ENCODE results near the gene SPO11. TPM values are rescaled to one million over a fixed set of nuclear protein-coding genes. Genes with fewer than 3 reads are reported as not detected.
"Not testable (repeated sequence)": the region's sequence is repeated elsewhere in the genome, so short reads cannot be mapped to it uniquely, and the experiment has no call there.

Gene SPO11
- total RNA-seq, 1 donor from 2014 or later: not detected

GRCh38 chr20:57326667-57327455 is 2.7 kb upstream of the SPO11 start:
- intact Hi-C loops (cut with DNase I): loop anchor here (5.0 kb wide), 1 partner anchor 235 kb away; no protein-coding TSS in a partner anchor
- DNase-seq (ENCODE audit: missing footprints): no peak
- ATAC-seq: no peak

GRCh38 chr20:57327820-57328219 is 1.8 kb upstream of the SPO11 start:
- ATAC-seq: no peak
- intact Hi-C loops (cut with DNase I): loop anchor here (5.0 kb wide), 1 partner anchor 236 kb away; no protein-coding TSS in a partner anchor
- no peak for DNase-seq (ENCODE audit: missing footprints)

GRCh38 chr20:57330998-57331397 is 1.4 kb downstream of the SPO11 start:
- no peak for ATAC-seq
- DNase-seq (ENCODE audit: missing footprints): no peak
- intact Hi-C loops (cut with DNase I): no loop called here

- DNase-seq (ENCODE audit: missing footprints) (no peak), ATAC-seq (no peak)
- intact Hi-C loops (cut with DNase I): no loop called here
Measured at GRCh38 chr20:57332105-57333089, 2.8 kb downstream of the SPO11 start.

GRCh38 chr20:57335392-57335791 is 5.8 kb downstream of the SPO11 start:
- intact Hi-C loops (cut with DNase I): no loop called here
- no peak for ATAC-seq
- no peak for DNase-seq (ENCODE audit: missing footprints)

- intact Hi-C loops (cut with DNase I): no loop called here
- ATAC-seq: no peak
- no peak for DNase-seq (ENCODE audit: missing footprints)
Measured at GRCh38 chr20:57341663-57342062, 12.1 kb downstream of the SPO11 start.

GRCh38 chr20:57342829-57343228 is 13.2 kb downstream of the SPO11 start:
- intact Hi-C loops (cut with DNase I): no loop called here
- no peak for ATAC-seq

GRCh38 chr20:57346477-57346876 is 16.9 kb downstream of the SPO11 start:
- DNase-seq (ENCODE audit: missing footprints): peak; percentile 83
- intact Hi-C loops (cut with DNase I): loop anchor here (1.0 to 2.0 kb wide), 2 partner anchors 257 to 796 kb away; no protein-coding TSS in a partner anchor
- no peak for ATAC-seq

More at GRCh38 chr20:57342829-57343228, 13.2 kb downstream of the SPO11 start:
- DNase-seq (ENCODE audit: missing footprints): no peak

- ATAC-seq (no peak), DNase-seq (ENCODE audit: missing footprints) (no peak)
- intact Hi-C loops (cut with DNase I): loop anchor here (2.0 kb wide), 1 partner anchor 797 kb away; no protein-coding TSS in a partner anchor
Measured at GRCh38 chr20:57347393-57347792, 17.8 kb downstream of the SPO11 start.

GRCh38 chr20:57348200-57348921 is 18.8 kb downstream of the SPO11 start:
- DNase-seq (ENCODE audit: missing footprints): peak; percentile 57
- ATAC-seq; intact Hi-C loops (cut with DNase I): not testable (repeated sequence)

- ATAC-seq; intact Hi-C loops (cut with DNase I): not testable (repeated sequence)
Measured at GRCh38 chr20:57348922-57349574, 19.4 kb downstream of the SPO11 start.

GRCh38 chr20:57350081-57350710 is 20.6 kb downstream of the SPO11 start:
- ATAC-seq (no peak), DNase-seq (ENCODE audit: missing footprints) (no peak)
- intact Hi-C loops (cut with DNase I): no loop called here

More at GRCh38 chr20:57348922-57349574, 19.4 kb downstream of the SPO11 start:
- not testable (repeated sequence) for DNase-seq (ENCODE audit: missing footprints)

- DNase-seq (ENCODE audit: missing footprints); ATAC-seq; intact Hi-C loops (cut with DNase I): not testable (repeated sequence)
Measured at GRCh38 chr20:57350726-57351041, 21.1 kb downstream of the SPO11 start.

- intact Hi-C loops (cut with DNase I): no loop called here
- DNase-seq (ENCODE audit: missing footprints): peak; percentile 94
- ATAC-seq: peak; percentile 88
Measured at GRCh38 chr20:57351042-57351783, 21.6 kb downstream of the SPO11 start, which contains the start of gene RAE1. TSS of gene RAE1 (plus strand) at chr20:57351255. CDS start at chr20:57354039, 2,784 bp downstream.

- DNase-seq (ENCODE audit: missing footprints) (no peak), ATAC-seq (no peak)
- intact Hi-C loops (cut with DNase I): no loop called here
Measured at GRCh38 chr20:57352305-57352704, 22.7 kb downstream of the SPO11 start.

- ATAC-seq: no peak
- no peak for DNase-seq (ENCODE audit: missing footprints)
- intact Hi-C loops (cut with DNase I): no loop called here
Measured at GRCh38 chr20:57353351-57353750, 23.7 kb downstream of the SPO11 start.

GRCh38 chr20:57361517-57361916 is 31.9 kb downstream of the SPO11 start:
- no peak for DNase-seq (ENCODE audit: missing footprints)
- intact Hi-C loops (cut with DNase I): no loop called here
- no peak for ATAC-seq

Data from Right ventricle myocardium inferior (tissue), 1 donor.